ENCODE data around the gene SMARCC1.
"Not testable (repeated sequence)": the region's sequence is repeated elsewhere in the genome, so short reads cannot be mapped to it uniquely, and the experiment has no call there.

Gene SMARCC1

DNA sequence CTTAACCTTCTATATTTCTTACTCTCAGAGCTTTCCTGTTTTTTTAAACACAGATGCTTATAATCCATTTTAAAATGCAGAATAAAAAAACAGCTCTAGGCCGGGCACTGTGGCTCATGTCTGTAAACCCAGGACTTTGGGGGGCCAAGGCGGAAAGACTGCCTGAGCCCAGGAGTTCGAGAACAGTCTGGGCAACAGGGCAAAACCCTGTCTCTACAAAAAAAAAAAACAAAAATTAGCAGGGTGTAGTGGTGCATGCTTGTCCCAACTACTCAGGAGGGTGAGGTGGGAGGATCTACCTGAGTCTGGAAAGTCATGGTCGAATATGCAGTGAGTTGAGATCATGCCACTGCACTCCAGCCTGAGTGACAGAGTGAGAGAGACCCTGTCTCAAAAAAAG lies 15.5 kb downstream of the SMARCC1 start:
- DNase-seq (ENCODE audit: low read depth): no peak

GRCh38 chr3:47762233-47762632 lies 19.5 kb downstream of the SMARCC1 start:
- DNase-seq (ENCODE audit: low read depth): peak; percentile 5

- DNase-seq (ENCODE audit: low read depth): no peak
Observed at GRCh38 chr3:47761046-47761445, 20.6 kb downstream of the SMARCC1 start.

DNA sequence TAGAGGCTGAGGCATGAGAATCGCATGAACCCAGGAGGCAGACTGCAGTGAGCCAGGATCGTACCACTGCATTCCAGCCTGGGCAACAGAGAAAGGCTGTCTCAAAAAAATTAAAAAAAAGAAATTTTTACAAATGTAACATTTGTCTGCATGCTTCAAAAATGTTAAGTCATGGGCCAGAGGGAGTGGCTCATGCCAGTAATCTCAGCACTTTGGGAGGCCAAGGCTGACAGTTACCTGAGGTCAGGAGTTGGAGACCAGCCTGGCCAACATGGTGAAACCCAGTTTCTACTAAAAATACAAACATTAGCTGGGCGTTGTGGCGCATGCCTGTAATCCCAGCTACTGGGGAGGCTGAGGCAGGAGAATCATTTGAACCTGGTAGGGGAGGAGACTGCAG lies 21.5 kb downstream of the SMARCC1 start:
- DNase-seq (ENCODE audit: low read depth): not testable (repeated sequence)

GRCh38 chr3:47758261-47759025 lies 23.2 kb downstream of the SMARCC1 start:
- DNase-seq (ENCODE audit: low read depth): no peak

- DNase-seq (ENCODE audit: low read depth): no peak
Observed at GRCh38 chr3:47752716-47753115, 29.0 kb downstream of the SMARCC1 start.

DNA sequence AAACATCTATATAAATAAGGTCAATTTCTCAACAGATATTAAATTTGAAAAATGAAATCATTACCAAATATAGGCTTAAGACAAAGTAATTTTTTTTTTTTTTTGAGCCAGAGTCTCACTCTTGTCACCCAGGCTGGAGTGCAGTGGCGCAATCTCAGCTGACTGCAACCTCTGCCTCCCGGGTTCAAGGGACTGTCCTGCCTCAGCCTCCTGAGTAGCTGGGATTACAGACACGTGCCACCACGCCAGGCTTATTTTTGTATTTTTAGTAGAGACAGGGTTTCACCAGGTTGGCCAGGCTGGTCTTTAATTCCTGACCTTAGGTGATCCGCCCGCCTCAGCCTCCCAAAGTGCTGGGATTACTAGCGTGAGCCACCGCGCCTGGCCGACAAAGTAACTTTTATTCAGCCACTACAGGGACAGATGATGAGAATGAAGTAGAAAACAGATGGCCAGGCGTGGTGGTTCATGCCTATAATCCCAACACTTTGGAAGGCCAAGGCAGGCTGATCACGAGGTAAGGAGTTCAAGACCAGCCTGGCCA lies 30.8 kb downstream of the SMARCC1 start:
- not testable (repeated sequence) for DNase-seq (ENCODE audit: low read depth)

GRCh38 chr3:47747558-47747957 lies 34.1 kb downstream of the SMARCC1 start:
- no peak for DNase-seq (ENCODE audit: low read depth)

DNA sequence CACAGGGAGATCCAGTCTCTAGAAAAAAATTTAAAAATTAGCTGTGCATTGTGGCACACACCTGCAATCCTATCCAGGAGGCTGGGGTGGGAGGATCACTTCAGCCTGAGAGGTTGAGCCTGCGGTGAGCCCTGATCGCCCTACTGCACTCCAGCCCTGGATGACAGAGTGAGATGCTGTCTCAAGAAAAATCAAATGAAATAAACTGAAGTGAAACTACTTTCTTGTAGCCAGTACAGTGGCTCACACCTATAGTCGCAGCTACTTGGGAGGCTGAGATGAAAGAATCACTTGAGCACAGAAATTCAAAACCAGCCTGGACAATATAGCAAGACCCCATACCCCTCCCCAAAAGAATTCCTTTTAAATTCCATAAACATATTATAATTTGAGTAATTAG lies 35.4 kb downstream of the SMARCC1 start:
- DNase-seq (ENCODE audit: low read depth): no peak

- DNase-seq (ENCODE audit: low read depth): no peak
Observed at GRCh38 chr3:47743855-47744254, 37.8 kb downstream of the SMARCC1 start.

DNA sequence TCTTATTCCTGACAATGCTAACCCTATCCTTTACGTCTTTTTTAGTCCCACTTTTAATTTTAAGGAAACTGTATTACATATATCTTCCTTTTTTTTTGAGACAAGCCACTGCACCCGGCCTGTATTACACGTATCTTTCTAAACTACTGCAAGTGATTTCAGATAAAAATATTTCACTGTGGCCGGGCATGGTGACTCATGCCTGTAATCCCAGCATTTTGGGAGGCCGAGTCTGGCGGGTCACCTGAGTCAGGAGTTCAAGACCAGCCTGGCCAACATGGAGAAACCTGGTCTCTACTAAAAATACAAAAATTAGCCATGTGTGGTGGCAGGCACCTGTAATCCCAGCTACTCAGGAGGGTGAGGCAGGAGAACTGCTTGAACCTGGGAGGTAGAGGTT lies 38.3 kb downstream of the SMARCC1 start:
- not testable (repeated sequence) for DNase-seq (ENCODE audit: low read depth)

DNA sequence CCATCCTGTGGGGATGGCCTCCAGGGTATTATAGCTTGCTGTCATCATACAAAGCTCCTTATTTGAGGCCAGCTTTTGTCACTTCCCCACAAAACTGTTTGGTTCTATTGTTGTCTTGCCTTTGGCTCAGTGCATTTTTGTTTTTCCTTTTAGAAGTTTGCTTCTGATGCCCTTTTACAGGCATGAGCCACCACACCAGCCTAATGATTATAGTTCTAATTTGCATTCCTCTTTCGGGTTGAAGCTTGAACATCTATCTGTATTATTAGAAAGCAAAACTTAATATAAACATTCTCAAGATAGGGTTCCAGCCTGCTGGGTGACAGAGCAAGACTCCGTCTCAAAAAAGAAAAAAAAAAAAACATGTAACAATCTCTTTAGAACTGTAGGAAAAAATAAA lies 39.8 kb downstream of the SMARCC1 start:
- DNase-seq (ENCODE audit: low read depth): no peak

- no peak for DNase-seq (ENCODE audit: low read depth)
Observed at GRCh38 chr3:47732143-47732542, 49.5 kb downstream of the SMARCC1 start.

- DNase-seq (ENCODE audit: low read depth): no peak
Observed at GRCh38 chr3:47731061-47731460, 50.6 kb downstream of the SMARCC1 start.

DNA sequence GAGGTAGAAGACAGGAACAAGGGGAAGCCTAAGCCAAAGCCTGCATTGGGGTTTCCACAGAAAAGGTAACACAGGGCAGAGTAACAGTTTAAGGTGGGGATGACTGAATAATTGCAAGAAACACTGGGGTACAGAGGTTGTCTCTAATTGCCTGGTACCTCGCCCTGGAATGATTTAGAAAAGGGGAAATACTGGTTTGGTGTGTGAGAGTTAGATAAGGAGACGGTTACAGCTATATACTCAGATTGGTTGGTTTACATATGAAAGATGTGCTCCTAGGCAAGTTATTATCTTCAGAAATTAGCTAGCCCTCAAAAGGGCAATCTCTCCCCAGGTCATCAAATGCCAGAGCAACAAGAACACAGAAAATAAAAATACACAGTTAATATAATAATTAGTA lies 58.8 kb downstream of the SMARCC1 start:
- DNase-seq (ENCODE audit: low read depth): no peak

DNA sequence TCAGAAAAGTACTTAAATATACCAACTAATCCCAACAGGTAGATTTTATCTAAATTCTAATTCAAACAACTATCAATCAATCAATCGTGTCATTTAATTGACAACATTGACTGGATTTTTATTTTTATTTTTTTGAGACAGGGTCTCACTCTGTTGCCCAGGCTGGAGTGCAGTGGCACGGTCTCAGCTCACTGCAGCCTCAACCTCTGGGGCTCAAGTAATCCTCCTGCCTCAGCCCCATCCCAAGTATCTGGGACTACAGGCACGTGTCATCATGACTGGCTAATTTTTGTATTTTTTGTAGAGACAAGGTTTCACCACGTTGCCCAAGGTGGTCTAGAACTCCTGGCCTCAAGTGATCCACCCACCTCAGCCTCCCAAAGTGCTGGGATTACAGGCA lies 64.2 kb downstream of the SMARCC1 start:
- DNase-seq (ENCODE audit: low read depth): not testable (repeated sequence)

GRCh38 chr3:47716656-47717055 lies 65.0 kb downstream of the SMARCC1 start:
- DNase-seq (ENCODE audit: low read depth): peak; percentile 9

DNA sequence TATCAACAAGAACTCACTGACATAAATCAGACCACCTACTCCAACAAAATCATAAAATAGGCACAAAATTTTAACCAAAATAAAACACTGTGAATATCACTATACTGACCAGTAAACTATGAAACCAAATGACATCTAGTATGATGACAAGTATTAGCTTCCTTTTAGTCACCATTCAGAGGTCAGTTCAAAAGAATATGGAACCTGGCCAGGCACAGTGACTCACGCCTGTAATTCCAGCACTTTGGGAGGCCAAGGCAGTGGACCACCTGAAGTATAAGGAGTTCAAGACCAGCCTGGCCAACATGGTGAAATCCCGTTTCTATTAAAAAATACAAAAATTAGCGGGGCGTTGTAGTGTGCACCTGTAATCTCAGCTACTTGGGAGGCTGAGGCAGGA lies 65.8 kb downstream of the SMARCC1 start:
- DNase-seq (ENCODE audit: low read depth): peak; percentile 51

DNA sequence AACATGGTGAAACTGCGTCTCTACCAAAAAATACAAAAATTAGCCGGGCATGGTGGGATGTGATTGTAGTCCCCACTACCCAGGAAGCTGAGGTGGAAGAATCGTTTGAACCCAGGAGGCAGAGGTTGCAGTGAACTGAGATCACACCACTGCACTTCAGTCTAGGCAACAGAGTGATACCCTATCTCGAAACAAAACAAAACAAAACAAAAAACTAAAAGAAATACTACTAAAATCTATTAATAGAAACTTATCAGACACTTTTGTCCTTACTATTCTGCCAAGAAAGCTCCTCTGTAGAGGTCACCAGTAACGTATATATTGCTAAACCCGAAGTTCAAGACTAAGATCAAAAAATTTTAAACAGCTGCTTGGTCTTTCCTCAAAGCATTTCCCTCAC lies 67.1 kb downstream of the SMARCC1 start:
- DNase-seq (ENCODE audit: low read depth): no peak

- no peak for DNase-seq (ENCODE audit: low read depth)
Observed at GRCh38 chr3:47713655-47714054, 68.0 kb downstream of the SMARCC1 start.

DNA sequence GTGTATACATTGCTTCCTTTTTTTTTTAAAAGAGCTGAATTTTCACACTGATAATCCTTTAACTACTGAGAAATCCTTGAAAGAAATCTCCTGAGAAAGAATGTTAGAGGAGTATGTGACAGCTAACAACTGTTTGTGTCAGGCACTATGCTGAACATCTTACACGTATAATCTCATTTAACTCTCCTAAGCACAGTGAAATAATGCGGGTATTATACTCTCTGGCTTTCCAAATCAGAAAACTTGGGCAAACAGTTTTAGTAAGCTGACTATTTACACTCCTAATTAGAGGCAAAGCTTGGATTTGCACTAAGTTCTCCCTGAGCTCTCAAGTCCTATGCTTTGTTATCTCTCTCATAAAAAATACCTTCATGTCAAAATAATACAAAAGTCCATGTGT lies 69.3 kb downstream of the SMARCC1 start:
- DNase-seq (ENCODE audit: low read depth): no peak

GRCh38 chr3:47711596-47711995 lies 70.1 kb downstream of the SMARCC1 start:
- no peak for DNase-seq (ENCODE audit: low read depth)

- peak; percentile 38 for DNase-seq (ENCODE audit: low read depth)
Observed at GRCh38 chr3:47705391-47705790, 76.3 kb downstream of the SMARCC1 start.

DNA sequence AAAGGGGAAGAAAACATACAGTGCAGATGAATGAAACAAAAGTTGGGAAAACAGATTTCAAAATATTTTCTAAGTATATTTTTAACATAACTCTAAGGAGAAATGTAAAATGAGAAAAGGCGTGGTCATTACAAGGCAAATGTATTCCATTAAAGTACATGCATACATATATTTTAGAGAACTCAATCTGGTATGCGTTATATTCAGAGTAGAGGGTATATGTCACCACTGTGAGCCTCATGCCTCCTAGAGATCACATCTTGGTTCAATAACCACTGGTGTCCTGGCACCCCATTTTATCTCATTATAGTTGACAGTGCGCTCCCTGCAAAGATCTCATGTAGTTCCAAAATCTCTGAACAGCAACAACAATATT lies 77.5 kb downstream of the SMARCC1 start:
- DNase-seq (ENCODE audit: low read depth): no peak
